ENCODE results near the gene TRAM2.

- TF ChIP-seq CTCF (IDR thresholded peaks at IDR 0.05) (no peak), ZNF281 (CRISPR knock-in tag; IDR thresholded peaks at IDR 0.05) (no peak), ATF2 (CRISPR knock-in tag; IDR thresholded peaks at IDR 0.05; ENCODE audit: borderline replicate concordance, low read depth) (no peak), NR1H2 (CRISPR knock-in tag; IDR thresholded peaks at IDR 0.05) (no peak), MAX (CRISPR knock-in tag; IDR thresholded peaks at IDR 0.05) (no peak), E2F4 (CRISPR knock-in tag; IDR thresholded peaks at IDR 0.05; ENCODE audit: borderline replicate concordance, low read depth) (no peak), AFF4 (CRISPR knock-in tag; IDR thresholded peaks at IDR 0.05; ENCODE audit: borderline replicate concordance) (no peak), EMX1 (CRISPR knock-in tag; IDR thresholded peaks at IDR 0.05) (no peak), MLX (CRISPR knock-in tag; IDR thresholded peaks at IDR 0.05) (no peak), USF2 (CRISPR knock-in tag; IDR thresholded peaks at IDR 0.05) (no peak), IRF1 (CRISPR knock-in tag; IDR thresholded peaks at IDR 0.05) (no peak), SMAD3 (CRISPR knock-in tag; IDR thresholded peaks at IDR 0.05; ENCODE audit: borderline replicate concordance) (no peak), ATF1 (CRISPR knock-in tag; IDR thresholded peaks at IDR 0.05) (no peak), ZNF121 (CRISPR knock-in tag; IDR thresholded peaks at IDR 0.05) (no peak)
Observed at GRCh38 chr6:52544602-52545405, 32.1 kb downstream of the TRAM2 start.
